Cardiac ventricle fibroblast (primary cell): ENCODE measurements around the gene PLP1. TPM values are rescaled to one million over a fixed set of nuclear protein-coding genes. Genes with fewer than 3 reads are reported as not detected.

Experiments used
- total RNA-seq: library from RNA; depleted of rRNA; stranded (reverse); fragments of >200 nt; gene quantifications from 2 replicates; pipeline ENCODE4 v1.2.3, GENCODE V29; 2015

PLP1 gene
- 4.9 and 9.0 TPM in 2 replicates for total RNA-seq

GRCh38 chrX:103776546-103776945 is at the start of gene PLP1:
PLP1 (plus strand) TSS chrX:103776840; CDS start chrX:103776996, 156 bp downstream.

DNA sequence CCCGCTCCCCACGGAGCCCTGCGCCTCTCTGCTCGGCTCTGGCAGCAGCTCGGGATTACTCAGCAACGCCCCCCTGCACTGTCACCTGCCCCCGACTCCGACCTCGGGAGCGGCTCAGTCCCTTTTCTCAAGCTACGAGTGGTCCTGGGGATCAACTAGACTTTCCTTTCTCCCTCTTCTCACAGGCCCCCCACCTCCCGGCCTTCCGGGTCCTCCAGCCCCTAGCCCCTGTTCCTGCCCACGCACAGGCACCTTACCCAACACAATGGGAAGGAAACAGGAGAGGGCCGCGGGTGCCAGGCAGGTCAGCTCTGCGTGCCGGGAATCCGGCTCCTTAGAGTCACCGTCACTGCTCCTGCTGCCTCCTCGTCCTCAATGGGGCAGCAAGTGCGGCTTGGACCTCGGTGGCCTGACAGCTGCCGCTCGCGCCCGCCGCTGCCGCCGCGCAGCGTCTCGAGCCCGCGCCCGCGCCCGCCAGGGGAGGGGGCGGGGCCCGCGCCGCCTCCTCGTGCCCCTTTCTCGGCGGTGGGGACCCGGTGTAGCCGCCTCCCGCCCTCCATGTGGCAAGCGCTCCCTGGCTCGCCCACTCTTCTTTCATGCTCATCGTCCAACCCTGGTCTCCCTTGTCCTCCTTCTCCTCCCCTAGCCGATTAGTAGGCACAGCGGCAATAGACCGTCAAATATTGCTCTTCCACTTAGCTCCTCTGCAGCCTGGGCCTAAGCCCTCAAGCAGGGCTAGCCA is 55.3 kb downstream of the PLP1 start, which contains the start of gene RAB9B:
TSS of gene RAB9B (minus strand) at position 455 of the 742 bp plus-strand sequence. CDS start 6,473 bp downstream, outside the sequence.

Other genes with a start within 250 kb of the PLP1 start
- 131 and 146 TPM in 2 replicates for gene TCEAL4, start 191.3 kb upstream of the PLP1 start, total RNA-seq
- gene TCEAL3, start 168.9 kb upstream of the PLP1 start, total RNA-seq = 36.9 and 43.1 TPM in 2 replicates
- 33.1 and 42.1 TPM in 2 replicates for gene TCEAL1, start 147.9 kb upstream of the PLP1 start, total RNA-seq
- gene MORF4L2, start 90.1 kb upstream of the PLP1 start, total RNA-seq = 479 and 500 TPM in 2 replicates
- gene TMEM31, start 65.9 kb upstream of the PLP1 start, total RNA-seq = not detected in 2 replicates
- gene RAB9B, start 55.4 kb downstream of the PLP1 start, total RNA-seq = 0.83 and 1.7 TPM in 2 replicates
- 1.1 and 1.2 TPM in 2 replicates for gene TMSB15B, start 185.8 kb downstream of the PLP1 start, total RNA-seq
- not detected in 2 replicates for gene H2BW1, start 236.9 kb downstream of the PLP1 start, total RNA-seq